GM23338 (cell line): Measurements from ENCODE around the gene STX17.

Experiments used
- EZH2 ChIP-seq: fragments of 200-600 bp; sonication (generic); IDR thresholded peaks from one replicate; pipeline ENCODE4 v1.8.0; 2017; ENCODE audit warnings: antibody characterized with exemption, mild to moderate bottlenecking, low read depth; ENCODE audit not compliant: unreplicated experiment
- EZH2phosphoT487 ChIP-seq: fragments of 200-600 bp; sonication (generic); IDR thresholded peaks from one replicate; pipeline ENCODE4 v1.8.1; 2018; ENCODE audit warnings: antibody characterized with exemption; ENCODE audit not compliant: unreplicated experiment
- POLR2AphosphoS5 ChIP-seq: IDR thresholded peaks from 2 replicates; pipeline ENCODE4 v1.6.1; 2016; ENCODE audit warnings: antibody characterized with exemption, low read depth
- TF ChIP-seq, protein P1 (sequence below), 2 experiments: fragments of 200-600 bp in 1 of 2; sonication (generic) in 1 of 2; conservative IDR thresholded peaks; 2 replicates each; pipeline versions ENCODE4 v1.5.1 to v1.6.1; 2016 to 2017; ENCODE audit warnings: antibody characterized with exemption in 2 of 2, low read depth in 2 of 2, mild to moderate bottlenecking in 2 of 2, moderate library complexity in 1 of 2

DNA sequence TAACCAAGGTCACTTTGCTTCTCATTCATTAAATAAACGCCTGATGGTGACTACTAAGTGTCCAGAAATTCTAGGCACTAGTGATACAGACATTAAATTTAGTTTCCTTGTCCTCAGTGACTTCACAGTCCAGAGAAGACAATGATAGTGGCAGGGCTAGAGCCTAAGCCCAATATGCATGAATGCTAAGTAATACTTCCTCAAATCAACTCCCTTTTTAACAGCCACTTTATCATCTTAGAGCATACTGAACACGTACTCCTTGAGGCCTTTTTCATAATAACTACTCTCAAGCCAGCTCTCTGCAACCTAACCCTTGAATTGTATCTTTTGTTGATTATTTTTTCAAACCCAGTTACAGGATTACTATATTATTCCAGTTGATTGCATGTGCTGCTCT lies 74.1 kb downstream of the STX17 start:
- TF ChIP-seq, protein P1, sequence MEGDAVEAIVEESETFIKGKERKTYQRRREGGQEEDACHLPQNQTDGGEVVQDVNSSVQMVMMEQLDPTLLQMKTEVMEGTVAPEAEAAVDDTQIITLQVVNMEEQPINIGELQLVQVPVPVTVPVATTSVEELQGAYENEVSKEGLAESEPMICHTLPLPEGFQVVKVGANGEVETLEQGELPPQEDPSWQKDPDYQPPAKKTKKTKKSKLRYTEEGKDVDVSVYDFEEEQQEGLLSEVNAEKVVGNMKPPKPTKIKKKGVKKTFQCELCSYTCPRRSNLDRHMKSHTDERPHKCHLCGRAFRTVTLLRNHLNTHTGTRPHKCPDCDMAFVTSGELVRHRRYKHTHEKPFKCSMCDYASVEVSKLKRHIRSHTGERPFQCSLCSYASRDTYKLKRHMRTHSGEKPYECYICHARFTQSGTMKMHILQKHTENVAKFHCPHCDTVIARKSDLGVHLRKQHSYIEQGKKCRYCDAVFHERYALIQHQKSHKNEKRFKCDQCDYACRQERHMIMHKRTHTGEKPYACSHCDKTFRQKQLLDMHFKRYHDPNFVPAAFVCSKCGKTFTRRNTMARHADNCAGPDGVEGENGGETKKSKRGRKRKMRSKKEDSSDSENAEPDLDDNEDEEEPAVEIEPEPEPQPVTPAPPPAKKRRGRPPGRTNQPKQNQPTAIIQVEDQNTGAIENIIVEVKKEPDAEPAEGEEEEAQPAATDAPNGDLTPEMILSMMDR (conservative IDR thresholded peaks at IDR 0.05; ENCODE audit: low read depth in 2 of 2): no peak
- TF ChIP-seq EZH2: no peak
- TF ChIP-seq POLR2AphosphoS5: no peak
- TF ChIP-seq EZH2phosphoT487: no peak
